H9 (cell line): ENCODE results near the gene MOB3B. TPM values are rescaled to one million over a fixed set of nuclear protein-coding genes. Genes with fewer than 3 reads are reported as not detected.

Source experiments
- DNase-seq: peaks from one replicate; pipeline ENCODE4 v3.0.0-alpha.2; 2017
- H2AFZ ChIP-seq: one replicate; pipeline ENCODE4 v1.6.1; 2013; ENCODE audit warnings: mild to moderate bottlenecking, low read length, control low read depth, moderate library complexity
- H2AK5ac ChIP-seq: 2 replicates; pipeline ENCODE4 v1.6.1; 2013; ENCODE audit warnings: low read length, control low read depth, mixed read lengths; ENCODE audit not compliant: insufficient read length
- H2BK120ac ChIP-seq: one replicate; pipeline ENCODE4 v1.6.1; 2013; ENCODE audit warnings: low read depth, mild to moderate bottlenecking, low read length, control low read depth, inconsistent platforms; ENCODE audit not compliant: poor library complexity, severe bottlenecking
- H2BK12ac ChIP-seq: 2 replicates; pipeline ENCODE4 v1.6.1; 2013; ENCODE audit warnings: low read length, control low read depth, mixed read lengths, low read depth; ENCODE audit not compliant: insufficient read length
- H2BK15ac ChIP-seq: 2 replicates; pipeline ENCODE4 v1.6.1; 2013; ENCODE audit warnings: low read depth, low read length, control low read depth
- H2BK20ac ChIP-seq: one replicate; pipeline ENCODE4 v1.6.1; 2013; ENCODE audit warnings: low read depth, mild to moderate bottlenecking, low read length, control low read depth, inconsistent platforms; ENCODE audit not compliant: poor library complexity, severe bottlenecking
- H2BK5ac ChIP-seq: 2 replicates; pipeline ENCODE4 v1.6.1; 2013; ENCODE audit warnings: low read length, control low read depth, mixed read lengths; ENCODE audit not compliant: insufficient read length
- H3K14ac ChIP-seq: 2 replicates; pipeline ENCODE4 v1.6.1; 2013; ENCODE audit warnings: low read length, control low read depth; ENCODE audit not compliant: insufficient read depth
- H3K18ac ChIP-seq: 2 replicates; pipeline ENCODE4 v1.6.1; 2013; ENCODE audit warnings: low read depth, mild to moderate bottlenecking, mixed read lengths, low read length, control low read depth; ENCODE audit not compliant: insufficient read length
- H3K23ac ChIP-seq: 2 replicates; pipeline ENCODE4 v1.6.1; 2013; ENCODE audit warnings: low read length, control low read depth, mixed read lengths, low read depth; ENCODE audit not compliant: insufficient read length
- H3K23me2 ChIP-seq: 2 replicates; pipeline ENCODE4 v1.6.1; 2013; ENCODE audit warnings: low read depth, mild to moderate bottlenecking, mixed read lengths, low read length, control low read depth; ENCODE audit not compliant: insufficient read length, poor library complexity, severe bottlenecking
- H3K27ac ChIP-seq: 2 replicates; pipeline ENCODE4 v1.5.1; 2013; ENCODE audit warnings: low read length, control low read depth, mixed read lengths, low read depth; ENCODE audit not compliant: insufficient read length
- H3K27me3 ChIP-seq: 2 replicates; pipeline ENCODE4 v1.6.1; 2013; ENCODE audit warnings: low read length, control low read depth, inconsistent platforms; ENCODE audit not compliant: insufficient read depth
- H3K4ac ChIP-seq: 2 replicates; pipeline ENCODE4 v1.6.1; 2013; ENCODE audit warnings: low read depth, mild to moderate bottlenecking, control low read depth, inconsistent platforms, low read length, moderate library complexity
- H3K4me1 ChIP-seq: 2 replicates; pipeline ENCODE4 v1.6.1; 2013; ENCODE audit warnings: low read length, control low read depth, inconsistent platforms; ENCODE audit not compliant: insufficient read depth
- H3K4me2 ChIP-seq: 2 replicates; pipeline ENCODE4 v1.6.1; 2013; ENCODE audit warnings: low read length, control low read depth, mixed read lengths; ENCODE audit not compliant: insufficient read length, insufficient read depth
- H3K56ac ChIP-seq: 2 replicates; pipeline ENCODE4 v1.6.1; 2013; ENCODE audit warnings: low read depth, mild to moderate bottlenecking, mixed read lengths, low read length, control low read depth; ENCODE audit not compliant: insufficient read length
- H3K79me1 ChIP-seq: 2 replicates; pipeline ENCODE4 v1.6.1; 2013; ENCODE audit warnings: low read depth, mild to moderate bottlenecking, moderate library complexity, low read length, control low read depth, inconsistent platforms; ENCODE audit not compliant: insufficient read depth, poor library complexity, severe bottlenecking
- H3K79me2 ChIP-seq: 2 replicates; pipeline ENCODE4 v1.6.1; 2013; ENCODE audit warnings: low read length, control low read depth, inconsistent platforms; ENCODE audit not compliant: insufficient read depth
- H3K9ac ChIP-seq: 2 replicates; pipeline ENCODE4 v1.6.1; 2013; ENCODE audit warnings: low read length, control low read depth, mixed read lengths; ENCODE audit not compliant: insufficient read length; ENCODE audit errors: extremely low read depth
- H3K9me3 ChIP-seq: one replicate; pipeline ENCODE4 v1.6.1; 2013; ENCODE audit warnings: low read depth, low read length, inconsistent platforms; ENCODE audit not compliant: control insufficient read depth
- H3T11ph ChIP-seq: one replicate; pipeline ENCODE4 v1.6.1; 2013; ENCODE audit warnings: mild to moderate bottlenecking, low read length, control low read depth, inconsistent platforms
- H4K20me1 ChIP-seq: one replicate; pipeline ENCODE4 v1.6.1; 2013; ENCODE audit not compliant: control insufficient read depth, insufficient read length, insufficient read depth
- H4K5ac ChIP-seq: 2 replicates; pipeline ENCODE4 v1.6.1; 2013; ENCODE audit warnings: low read depth, mild to moderate bottlenecking, mixed read lengths, low read length, control low read depth; ENCODE audit not compliant: insufficient read length
- H4K8ac ChIP-seq: replicated peaks from 2 replicates; pipeline ENCODE4 v1.6.1; 2013; ENCODE audit warnings: low read length, control low read depth, mixed read lengths, low read depth; ENCODE audit not compliant: insufficient read length
- H4K91ac ChIP-seq: 2 replicates; pipeline ENCODE4 v1.6.1; 2013; ENCODE audit warnings: low read depth, mild to moderate bottlenecking, moderate library complexity, mixed read lengths, low read length, control low read depth; ENCODE audit not compliant: insufficient read length
- H3K27ac Mint-ChIP-seq, 3 experiments: 2 replicates in 2 of 3; 3 replicates in 1 of 3; pipeline ENCODE4 v1.8.0; 2020 to 2021; ENCODE audit warnings: mixed read lengths in 3 of 3, mild to moderate bottlenecking in 1 of 3, moderate library complexity in 1 of 3
- H3K27me3 Mint-ChIP-seq: 2 replicates; pipeline ENCODE4 v1.8.0; 2021; ENCODE audit warnings: low read depth, mild to moderate bottlenecking, moderate library complexity, mixed read lengths
- H3K36me3 Mint-ChIP-seq, 3 experiments: 2 replicates in 2 of 3; 3 replicates in 1 of 3; pipeline ENCODE4 v1.8.0; 2020 to 2021; ENCODE audit warnings: low read depth in 3 of 3, mixed read lengths in 3 of 3; ENCODE audit not compliant: insufficient read depth in 1 of 3
- H3K4me1 Mint-ChIP-seq, 2 experiments: 2 replicates each; pipeline ENCODE4 v1.8.0; 2020; ENCODE audit warnings: mixed read lengths in 2 of 2
- H3K4me3 Mint-ChIP-seq, 2 experiments: 2 replicates in 1 of 2; 3 replicates in 1 of 2; pipeline ENCODE4 v1.8.0; 2020 to 2021; ENCODE audit warnings: mild to moderate bottlenecking in 2 of 2, mixed read lengths in 2 of 2, moderate library complexity in 1 of 2
- H3K9me3 Mint-ChIP-seq, 2 experiments: 2 replicates in 1 of 2; 3 replicates in 1 of 2; pipeline ENCODE4 v1.8.0; 2020; ENCODE audit warnings: mild to moderate bottlenecking in 2 of 2, mixed read lengths in 2 of 2, moderate library complexity in 1 of 2
- CTCF ChIP-seq: fragments of 200-600 bp; sonication (generic); conservative IDR thresholded peaks from 3 replicates; pipeline ENCODE4 v1.8.0; 2021; ENCODE audit warnings: antibody characterized with exemption, mild to moderate bottlenecking
- WGBS: extraction: QIAGEN DNeasy Blood & Tissue Kit; methylation state at CpG from one replicate; pipeline ENCODE4 v1.1.7; 2013; ENCODE audit warnings: missing lambda C conversion rate, low lambda C conversion rate, mixed read lengths; ENCODE audit not compliant: insufficient read length; ENCODE audit errors: extremely low coverage; 5-methylcytosine and 5-hydroxymethylcytosine counted together
- total RNA-seq: library from RNA; stranded (reverse); gene quantifications from 2 replicates; pipeline ENCODE4 v1.2.1, GENCODE V29; 2021

Gene MOB3B
- total RNA-seq, 1 experiment from 2014 or later = 9.8 TPM

- Histone ChIP-seq H2BK120ac (no peak overlapping the region), H3K23ac (no peak overlapping the region), H4K20me1 (no peaks in the 10 kb centered on the region), H3K27me3 (no peaks in the 10 kb centered on the region), H3K79me2 (no peaks in the 10 kb centered on the region), H3K4me1 (peaks cover 24% of the 10 kb centered on the region), H3K4me2 (no peak overlapping the region), H2BK20ac (no peak overlapping the region), H3K9me3 (no peaks in the 10 kb centered on the region), H3K79me1 (no peaks in the 10 kb centered on the region), H3K23me2 (no peaks in the 10 kb centered on the region), H2BK5ac (no peak overlapping the region), H4K91ac (no peak overlapping the region), H2AFZ (no peak overlapping the region), H3T11ph (no peak overlapping the region), H3K18ac (no peak overlapping the region), H2BK15ac (no peak overlapping the region), H3K9ac (no peak overlapping the region), H3K27ac (no peak overlapping the region), H2BK12ac (no peak overlapping the region), H3K4ac (no peak overlapping the region), H2AK5ac (no peak overlapping the region), H3K56ac (no peak overlapping the region), H4K8ac (no peak overlapping the region), H3K14ac (no peak overlapping the region), H4K5ac (no peak overlapping the region)
- no peak for TF ChIP-seq CTCF
- Mint-ChIP-seq H3K27me3 (no peaks in the 10 kb centered on the region), H3K27ac (peak overlapping the region; percentile 38 to 80 (median 41); a peak in 5 of 7 replicates), H3K4me1 (peaks cover 64 to 70% of the 10 kb centered on the region in 2 experiments), H3K9me3 (no peaks in the 10 kb centered on the region), H3K36me3 (no peaks in the 10 kb centered on the region; a peak in 1 of 7 replicates), H3K4me3 (no peak overlapping the region)
- no peak for DNase-seq
- WGBS = no CpG with 5 or more reads among the region's 5 CpGs
Observed at GRCh38 chr9:27430750-27431535, 98.7 kb downstream of the MOB3B start.
